HG02884 (cell line): Measurements from ENCODE around the gene CEP192.

Source experiments
- ATAC-seq: cut with Tn5 transposase; IDR thresholded peaks from one replicate; pipeline ENCODE4 v1.9.1; 2021; ENCODE audit warnings: mild to moderate bottlenecking, moderate library complexity; ENCODE audit not compliant: unreplicated experiment

The CEP192 gene

DNA sequence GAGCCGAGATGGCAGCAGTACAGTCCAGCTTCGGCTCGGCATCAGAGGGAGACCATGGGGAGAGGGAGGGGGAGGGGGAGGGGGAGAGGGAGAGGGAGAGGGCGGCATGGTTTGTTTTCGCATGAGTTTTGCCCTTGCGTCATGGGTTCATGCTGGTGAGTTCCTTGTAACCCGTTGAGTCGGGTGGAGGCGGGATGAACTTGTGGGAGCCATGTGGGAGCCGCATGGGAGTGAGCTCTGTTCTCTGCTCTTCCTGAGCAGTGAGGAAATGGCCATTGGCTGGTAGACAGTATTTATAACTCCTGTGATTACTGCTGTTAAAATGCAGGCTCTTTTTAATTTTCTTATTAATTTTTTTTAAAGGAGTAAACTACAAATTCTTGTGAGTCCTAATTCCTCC is 108.0 kb downstream of the CEP192 start:
- ATAC-seq: no peak

DNA sequence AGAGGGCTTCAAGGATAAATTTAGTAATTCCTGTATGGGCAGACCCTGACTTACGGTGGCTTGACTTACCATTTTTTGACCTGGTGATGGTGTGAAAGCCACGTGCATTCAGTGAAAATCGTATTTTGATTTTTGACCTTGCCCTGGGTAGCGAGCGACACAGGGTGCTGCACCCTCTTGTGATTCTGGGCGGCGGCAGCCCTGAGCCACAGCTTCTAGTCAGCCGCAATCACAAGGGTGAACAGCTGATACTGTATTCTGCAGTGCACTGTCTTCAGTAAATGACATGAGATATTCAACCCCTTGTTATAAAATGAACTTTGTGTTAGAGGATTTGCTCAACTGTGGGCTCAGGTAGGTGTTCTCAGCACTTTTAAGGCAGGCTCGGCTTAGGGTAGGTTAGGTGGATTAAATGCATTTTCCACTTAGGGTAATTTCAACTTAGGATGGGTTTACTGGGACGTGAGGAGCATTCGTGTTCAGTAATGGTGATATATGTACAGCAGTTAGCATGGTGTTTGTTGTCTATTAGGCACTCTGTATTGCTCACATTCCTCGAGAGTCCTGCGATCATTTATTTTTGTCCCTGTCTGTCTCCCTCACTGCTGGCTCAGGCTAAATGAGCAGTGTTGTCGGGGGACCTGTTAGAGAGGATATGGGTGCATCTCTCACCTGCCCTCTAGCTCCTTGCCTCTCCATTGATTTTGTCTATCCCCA is 109.9 kb downstream of the CEP192 start:
- ATAC-seq: no peak

DNA sequence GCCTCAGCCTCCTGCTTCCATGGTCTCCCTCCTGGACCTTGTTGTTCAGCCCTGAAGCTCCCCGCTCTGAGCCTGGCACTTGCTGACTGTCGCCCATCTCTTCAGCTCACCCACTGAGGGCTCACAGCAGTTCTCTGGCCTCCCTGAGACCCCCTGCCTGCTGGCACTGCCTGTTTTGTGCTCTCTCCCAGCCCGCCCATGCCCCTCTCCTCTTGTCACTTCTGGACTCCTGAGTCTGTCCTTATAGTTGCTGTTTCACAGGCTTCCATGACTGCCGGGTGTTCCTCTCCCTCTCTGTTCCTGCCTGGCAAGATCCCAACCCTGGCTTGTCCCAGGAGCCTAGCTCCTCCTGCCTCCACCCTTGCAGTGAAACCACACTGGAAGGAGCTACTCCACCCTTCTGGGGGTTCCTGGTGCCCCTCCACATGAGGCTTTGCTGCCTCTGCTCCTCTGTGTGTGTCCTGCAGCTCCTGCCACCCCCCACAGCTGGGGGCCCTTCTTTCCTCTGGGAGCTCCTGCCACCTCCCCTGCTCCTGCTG is 110.6 kb downstream of the CEP192 start:
- ATAC-seq: no peak

DNA sequence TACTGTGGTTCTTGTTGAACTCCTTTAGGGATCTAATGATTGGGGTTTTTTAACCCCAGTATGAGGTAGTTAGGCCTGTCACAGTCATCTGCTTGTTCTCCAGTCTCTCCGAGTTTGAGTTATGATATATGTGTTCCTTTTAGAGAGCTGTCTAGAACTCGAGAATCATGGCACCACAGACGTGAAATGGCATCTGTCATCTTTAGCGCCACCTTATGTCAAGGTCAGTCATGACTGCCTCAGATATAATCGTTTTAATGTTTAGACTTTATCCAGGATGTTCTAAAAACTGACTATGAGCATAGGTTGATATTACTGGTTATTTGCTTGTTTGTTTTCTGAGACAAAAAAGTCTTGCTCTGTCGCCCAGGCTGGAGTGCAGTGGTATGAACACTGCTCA is 112.2 kb downstream of the CEP192 start:
- no peak for ATAC-seq

DNA sequence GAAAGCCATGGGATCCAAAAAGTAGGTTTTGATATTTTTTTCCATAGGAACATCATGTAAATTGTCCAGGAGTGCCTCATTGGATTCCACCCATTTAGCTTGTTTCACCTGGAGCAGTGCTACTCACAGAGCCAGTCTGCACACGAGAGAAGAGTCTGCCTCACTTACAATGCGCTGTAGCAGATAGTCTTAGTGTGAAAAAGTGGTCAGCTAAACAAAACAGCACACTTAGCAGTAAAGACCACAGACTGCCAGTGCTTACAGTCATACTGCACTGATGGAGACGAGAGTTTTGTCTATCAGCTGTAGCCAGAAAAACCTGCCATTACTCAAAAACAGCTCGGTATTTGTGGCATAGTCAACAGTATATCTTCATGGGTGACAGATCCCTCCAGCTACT is 113.9 kb downstream of the CEP192 start:
- ATAC-seq: no peak

DNA sequence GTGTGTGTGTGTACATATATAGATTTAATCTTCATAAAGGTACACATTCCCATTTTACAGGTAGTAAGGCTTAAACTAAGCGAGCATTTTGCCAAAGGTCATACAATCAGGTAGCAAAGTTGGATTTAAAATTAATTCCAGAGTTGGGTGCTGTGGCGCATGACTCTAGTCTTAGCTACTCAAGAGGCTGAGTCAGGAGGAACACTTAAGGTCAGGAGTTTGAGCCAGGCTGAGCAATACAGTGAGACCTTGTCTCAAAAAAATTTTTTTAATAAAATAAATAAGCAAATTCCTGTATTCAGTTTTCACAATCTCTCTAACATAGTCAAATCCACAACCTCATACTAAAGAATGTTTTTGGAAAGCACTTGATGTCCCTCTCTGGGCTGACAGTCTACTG is 115.9 kb downstream of the CEP192 start:
- ATAC-seq: no peak

DNA sequence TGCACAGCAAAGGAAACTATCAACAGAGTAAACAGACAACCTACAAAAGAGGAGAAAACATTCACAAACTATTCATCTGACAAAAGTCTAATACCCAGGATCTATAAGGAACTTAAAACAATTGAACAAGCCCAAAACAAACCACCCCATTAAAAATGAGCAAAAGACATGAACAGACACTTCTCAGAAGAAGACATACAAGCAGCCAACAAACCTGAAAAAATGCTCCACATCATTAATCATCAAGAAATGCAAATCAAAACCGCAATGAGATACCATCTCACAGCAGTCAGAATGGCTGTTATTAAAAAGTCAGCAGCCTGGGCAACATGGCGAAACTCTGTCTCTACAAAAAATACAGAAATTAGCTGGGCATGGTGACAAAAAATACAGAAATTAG is 117.2 kb downstream of the CEP192 start:
- ATAC-seq: no peak

DNA sequence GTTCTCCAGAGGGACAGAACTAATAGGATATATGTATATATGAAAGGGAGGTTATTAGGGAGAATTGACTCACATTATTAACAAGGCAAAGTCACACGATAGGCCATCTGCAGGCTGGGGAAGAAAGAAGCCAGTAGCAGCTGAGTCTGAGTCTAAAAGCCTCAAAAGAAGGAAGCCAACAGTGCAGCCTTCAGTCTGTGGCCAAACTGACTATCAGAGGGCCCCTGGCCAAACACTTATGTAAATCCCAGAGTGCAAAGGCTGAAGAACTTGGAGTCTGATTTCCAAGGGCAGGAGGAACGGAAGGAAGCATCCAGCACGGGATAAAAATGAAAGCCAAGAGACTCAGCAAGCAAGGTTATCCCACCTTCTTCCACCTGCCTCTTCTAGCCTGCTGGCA is 119.4 kb downstream of the CEP192 start:
- no peak for ATAC-seq

DNA sequence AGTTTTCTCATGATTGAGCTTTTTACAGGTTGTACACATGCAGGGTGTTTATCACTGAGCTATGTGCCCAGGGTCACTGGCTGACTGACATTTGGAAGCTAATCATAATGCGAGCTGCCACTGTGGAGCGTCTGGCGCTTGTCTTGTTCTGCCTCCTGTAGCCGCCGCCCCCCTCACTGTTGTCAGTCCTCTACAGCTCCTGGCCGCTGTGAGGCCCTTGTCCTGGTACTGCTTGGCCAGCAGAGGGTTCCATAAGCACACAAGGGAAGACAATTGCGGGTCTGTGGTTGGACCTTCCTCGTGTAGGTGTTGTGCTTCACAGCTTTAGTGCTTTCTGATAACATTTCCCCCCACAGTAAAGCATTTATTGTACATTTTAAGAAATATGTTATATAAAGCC is 121.8 kb downstream of the CEP192 start:
- ATAC-seq: no peak

DNA sequence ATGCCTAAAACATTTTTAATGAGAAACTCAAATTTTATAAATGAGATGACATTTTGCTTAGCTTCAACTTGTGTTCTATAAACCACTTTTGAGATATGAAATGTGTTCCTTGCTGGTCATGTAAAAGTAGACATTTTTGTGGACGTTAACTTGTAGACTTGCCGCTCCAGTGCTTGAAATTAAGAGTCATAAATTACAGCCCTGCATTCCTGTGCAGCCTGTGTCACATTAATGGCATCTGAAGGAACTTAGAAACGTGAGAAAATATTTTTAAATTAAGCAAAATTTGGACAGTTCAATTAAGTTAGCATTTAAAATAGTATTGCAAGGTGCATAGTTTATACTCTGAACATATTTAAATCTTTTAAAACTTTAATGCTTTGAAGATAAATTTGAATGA is 129.1 kb downstream of the CEP192 start:
- no peak for ATAC-seq

DNA sequence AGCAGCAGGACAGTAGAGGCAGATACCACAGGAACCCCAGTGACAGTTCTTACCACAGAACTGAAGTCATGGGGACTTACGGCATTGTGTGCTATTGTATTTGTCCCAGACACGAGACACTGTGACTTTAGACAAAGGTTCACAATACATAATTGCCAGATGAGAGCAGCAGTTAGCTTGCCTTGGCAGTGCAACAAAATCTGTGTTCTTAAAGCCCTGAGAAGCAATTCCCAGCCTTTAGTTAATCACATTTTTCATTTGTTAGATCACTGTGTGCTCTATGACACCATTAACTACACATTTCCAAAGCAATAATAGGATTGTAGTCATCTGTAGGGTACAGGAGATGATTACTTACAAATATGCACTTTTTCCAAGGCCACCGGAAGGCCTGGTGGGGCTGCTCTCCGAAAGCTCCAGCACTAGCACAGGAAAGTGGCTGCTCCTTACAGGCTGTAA is 129.8 kb downstream of the CEP192 start:
- no peak for ATAC-seq

DNA sequence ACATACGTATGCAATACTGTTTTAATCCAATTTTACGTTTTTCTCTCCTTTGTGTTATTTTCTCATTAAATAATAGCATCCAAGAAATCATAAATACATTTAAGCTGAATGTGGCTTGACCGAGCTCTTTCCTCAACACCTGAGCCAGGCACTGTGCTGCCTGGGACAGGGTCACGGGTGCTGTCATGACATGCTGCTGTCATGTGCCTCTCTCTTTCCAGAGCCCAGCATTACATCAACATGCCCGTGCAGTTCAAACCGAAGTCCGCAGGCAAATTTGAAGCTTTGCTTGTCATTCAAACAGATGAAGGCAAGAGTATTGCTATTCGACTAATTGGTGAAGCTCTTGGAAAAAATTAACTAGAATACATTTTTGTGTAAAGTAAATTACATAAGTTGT is 133.2 kb downstream of the CEP192 start:
- no peak for ATAC-seq

DNA sequence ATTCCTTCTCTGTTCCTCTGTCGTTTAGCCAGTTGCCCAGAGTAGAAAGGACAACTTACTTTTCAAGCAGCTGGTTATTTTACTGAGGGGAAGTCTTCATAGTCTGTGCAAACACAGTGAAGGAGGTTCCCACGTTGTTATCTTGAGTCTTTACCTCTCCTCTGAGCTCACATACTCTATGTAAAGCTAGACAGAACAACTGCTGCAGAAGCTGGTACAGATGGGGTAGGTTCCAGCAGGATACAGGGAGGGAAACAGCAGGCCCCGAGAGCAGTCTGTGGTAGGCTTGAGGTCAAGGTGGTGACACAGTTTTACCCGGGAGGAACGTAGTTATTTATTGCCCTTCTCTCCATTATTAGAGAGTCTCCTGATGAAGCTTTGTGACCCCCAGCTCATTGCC is 134.0 kb downstream of the CEP192 start:
- ATAC-seq: no peak

DNA sequence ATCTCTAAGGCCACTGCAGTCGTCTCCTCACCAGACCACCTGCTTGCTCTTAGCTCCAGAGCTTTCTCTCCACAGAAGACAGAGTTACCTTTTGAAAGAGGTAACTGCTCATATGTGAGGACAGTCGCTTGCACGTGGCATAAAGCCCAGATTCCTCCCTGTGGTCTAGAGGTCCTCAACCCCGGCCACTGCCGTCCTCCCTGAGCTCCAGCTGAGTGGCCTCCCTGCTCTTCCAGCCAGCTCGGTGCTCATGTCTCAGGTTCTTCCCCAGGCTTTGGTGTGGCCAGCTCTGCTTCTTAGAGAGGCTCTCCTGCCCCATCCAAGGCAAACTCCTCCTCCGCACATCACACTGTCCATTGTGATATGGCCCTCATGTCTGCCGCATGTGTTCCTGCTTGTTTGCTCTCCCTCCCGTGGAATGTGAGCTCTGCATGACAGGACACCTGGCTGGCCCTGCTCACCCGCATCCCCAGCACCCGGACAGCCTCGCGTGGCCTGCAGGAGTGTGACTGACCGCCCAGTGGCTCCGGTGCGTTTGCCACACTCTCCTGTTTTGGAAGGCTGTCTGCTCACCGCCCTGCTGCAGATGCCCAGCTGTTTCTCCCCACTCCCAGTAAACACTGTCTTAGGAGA is 135.9 kb downstream of the CEP192 start:
- ATAC-seq: no peak

DNA sequence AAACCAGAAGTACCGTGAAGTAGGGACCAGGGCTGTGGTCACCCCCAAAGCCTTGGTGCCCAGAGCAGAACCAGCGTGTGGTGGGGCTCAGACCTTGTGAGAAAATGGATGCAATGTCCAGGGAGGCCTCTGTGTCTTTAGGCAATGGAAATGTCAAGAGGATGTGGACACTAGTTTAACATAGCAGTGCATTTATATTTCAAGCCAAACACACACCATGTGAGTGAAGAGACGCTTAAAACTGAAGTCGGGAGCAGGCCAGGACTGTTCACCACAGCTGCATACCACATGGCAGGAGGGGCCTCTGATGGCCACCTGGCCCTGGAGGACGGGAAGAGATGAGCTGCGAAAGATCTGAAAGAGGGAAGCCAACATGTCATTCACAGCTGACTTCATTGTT is 140.1 kb downstream of the CEP192 start:
- ATAC-seq: no peak

DNA sequence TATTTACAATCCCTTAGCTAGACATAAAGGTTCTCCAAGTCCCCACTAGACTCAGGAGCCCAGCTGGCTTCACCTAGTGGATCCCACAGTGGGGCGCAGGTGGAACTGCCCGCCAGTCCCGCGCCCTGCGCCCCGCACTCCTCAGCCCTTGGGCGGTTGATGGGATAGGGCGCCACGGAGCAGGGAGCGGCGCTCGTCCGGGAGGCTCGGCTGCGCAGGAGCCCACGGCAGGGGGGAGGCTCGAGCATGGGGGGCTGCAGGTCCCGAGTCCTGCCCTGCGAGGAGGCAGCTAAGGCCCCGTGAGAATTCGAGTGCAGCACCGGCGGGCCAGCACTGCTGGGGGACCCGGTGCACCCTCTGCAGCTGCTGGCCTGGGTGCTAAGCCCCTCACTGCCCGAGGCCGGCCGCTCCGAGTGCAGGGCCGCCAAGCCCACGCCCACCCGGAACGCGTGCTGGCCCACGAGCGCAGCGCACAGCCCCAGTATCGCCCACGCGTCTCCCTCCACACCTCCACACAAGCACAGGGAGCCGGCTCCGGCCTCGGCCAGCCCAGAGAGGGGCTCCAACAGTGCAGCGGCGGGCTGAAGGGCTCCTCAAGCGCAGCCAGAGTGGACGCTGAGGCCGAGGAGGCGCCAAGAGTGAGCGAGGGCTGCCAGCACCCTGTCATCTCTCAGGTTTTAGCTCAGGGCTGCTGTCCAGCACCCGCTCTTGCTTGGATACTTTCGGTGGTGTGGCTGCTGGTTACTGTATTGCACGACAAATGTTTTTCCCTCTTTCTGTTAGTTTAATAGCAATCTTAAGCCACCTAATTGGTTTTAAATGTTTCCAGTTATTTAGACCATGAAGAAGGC is 143.6 kb downstream of the CEP192 start:
- no peak for ATAC-seq

DNA sequence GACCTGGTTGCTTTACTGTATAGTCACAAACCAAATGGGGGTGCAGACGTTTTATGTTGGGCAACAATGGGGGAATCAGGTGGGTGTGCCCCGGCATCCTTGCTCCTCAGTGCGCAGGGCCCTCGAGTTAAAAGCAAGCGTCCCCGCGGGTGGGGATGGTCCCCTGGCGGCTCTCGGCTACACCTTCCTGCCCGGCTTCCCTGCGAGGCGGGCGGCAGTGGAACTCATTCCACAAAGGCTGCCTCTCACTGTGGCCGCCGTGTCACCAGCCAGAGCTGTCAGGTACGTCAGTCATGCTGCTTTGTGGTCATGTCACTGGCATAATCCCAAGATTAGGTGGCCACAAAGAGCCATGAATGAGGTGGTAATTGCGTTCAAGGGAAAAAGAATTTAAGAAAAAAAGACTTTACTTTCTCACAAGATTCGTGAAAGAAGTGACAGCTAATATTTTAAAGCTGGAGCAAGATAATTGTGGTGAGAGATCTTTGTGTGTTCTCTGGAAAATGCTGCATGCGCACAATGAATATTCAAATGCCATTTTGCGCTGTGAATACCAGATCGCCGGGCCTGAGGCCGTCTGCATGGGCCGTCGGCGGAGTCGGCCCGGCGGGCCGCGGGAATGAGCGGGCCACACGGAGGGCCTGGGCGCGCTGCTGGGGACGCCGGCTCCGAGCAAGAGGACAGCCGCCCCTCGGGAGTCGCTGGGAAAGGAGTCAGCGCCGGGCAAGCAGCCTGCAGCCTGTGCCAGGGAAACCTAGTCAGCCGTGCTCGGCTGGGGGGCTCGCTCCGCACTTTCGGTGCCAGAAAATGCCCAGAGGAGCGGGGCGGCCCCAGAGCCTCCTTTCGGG is 145.1 kb downstream of the CEP192 start:
- ATAC-seq: peak; percentile 7

DNA sequence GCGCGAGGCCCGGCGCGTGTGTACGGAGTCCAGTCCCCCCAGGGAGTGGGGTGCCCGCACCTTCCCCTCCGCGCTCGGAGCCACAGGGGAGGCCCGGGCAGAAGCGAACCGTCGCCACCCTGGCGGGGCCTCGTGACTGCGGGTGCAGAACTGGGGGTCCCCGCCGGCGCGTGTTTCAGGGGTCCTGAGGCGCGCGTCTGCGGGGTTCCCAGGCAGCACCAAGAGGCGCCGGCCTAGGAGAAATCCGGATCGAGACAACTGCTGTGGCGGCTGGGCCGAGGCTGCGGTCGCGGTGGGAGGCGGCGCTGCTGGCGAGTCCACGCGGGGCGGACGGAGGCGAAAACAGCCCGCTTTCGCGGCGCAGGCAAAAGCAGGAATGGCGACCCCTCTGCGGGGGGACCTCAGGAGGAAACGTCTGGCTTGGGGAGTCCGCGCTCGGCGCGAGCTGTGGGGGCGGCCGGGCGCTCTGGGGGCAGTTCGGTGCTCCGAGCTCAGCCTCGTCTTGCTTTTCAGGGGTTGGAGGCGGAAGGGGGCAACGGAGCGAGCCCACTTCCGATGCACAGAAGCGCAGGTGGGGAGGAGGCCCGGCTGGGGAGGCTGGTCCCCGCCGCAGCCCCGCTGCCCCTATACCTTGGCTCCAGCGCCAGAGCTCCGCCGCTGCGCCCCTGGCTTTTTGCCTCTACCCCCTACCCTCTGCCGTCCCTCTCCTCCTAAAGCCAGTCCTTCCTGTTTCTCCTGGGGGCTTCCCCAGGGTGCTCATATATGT is 145.9 kb downstream of the CEP192 start:
- peak; percentile 28 for ATAC-seq

DNA sequence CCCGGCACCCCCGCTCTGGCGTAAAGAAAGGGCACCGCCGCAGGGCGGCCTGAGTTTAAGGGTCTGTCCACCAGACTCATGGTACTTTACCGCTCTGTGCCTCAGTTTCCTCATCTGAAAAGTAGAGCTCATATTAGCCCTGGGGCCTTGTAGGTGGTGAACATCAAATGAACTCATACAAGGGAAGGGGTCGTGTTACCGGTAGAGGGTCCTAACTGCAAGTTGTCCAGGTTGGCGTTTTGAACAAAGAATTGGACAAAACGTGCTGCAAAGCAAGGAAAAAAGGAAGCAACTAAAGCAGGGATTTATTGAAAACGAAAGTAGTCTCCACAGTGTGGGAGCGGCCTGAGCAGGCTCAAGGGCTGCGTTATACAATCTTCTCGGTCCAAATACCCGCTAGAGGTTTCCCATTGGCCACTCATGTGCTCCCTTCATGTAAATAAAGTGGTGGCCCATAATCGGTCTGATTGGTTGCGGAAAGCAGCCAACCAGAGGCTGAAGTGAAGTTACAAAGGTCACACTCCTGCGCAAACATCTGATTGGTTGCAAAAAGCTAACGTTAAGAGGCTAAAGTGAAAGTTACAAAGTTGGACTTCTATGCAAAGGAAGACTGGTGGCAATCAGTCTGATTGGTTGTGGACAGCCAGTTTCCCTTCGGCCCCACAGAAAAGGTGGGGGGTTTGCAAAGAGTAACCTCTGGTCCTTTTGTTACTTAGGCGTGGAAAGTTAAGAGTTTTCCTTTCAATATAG is 146.7 kb downstream of the CEP192 start:
- peak; percentile 66 for ATAC-seq
